H1 (cell line): ENCODE measurements around the gene GAS2L1. TPM values are rescaled to one million over a fixed set of nuclear protein-coding genes. Genes with fewer than 3 reads are reported as not detected.

Source experiments
- CTCF ChIA-PET: fragments of 300-600 bp; sonication (Branson Sonifier 250); formaldehyde crosslinking; loops from one replicate; lab custom pipeline; 2021; ENCODE audit not compliant: partially characterized antibody; lab: Charles Lee
- POLR2A ChIA-PET: fragments of 300-600 bp; sonication (Branson Sonifier 250); formaldehyde crosslinking; loops from one replicate; lab custom pipeline; 2021; ENCODE audit warnings: inconsistent platforms; ENCODE audit not compliant: partially characterized antibody; lab: Charles Lee
- DNase-seq, 2 experiments: peaks; one replicate each; pipeline versions ENCODE4 v3.0.0 to v3.0.0-alpha.2; 2010 to 2022; ENCODE audit warnings: low spot score in 2 of 2, low read depth in 1 of 2, mixed read lengths in 1 of 2
- FAIRE-seq: peaks from 2 replicates; lab custom pipeline; 2011; peaks lifted over from hg19 to GRCh38; lab: Jason Lieb, UNC
- H2AFZ ChIP-seq: 2 replicates; pipeline ENCODE4 v1.8.1; 2012; ENCODE audit warnings: low read length, inconsistent platforms
- H2AK5ac ChIP-seq: 2 replicates; pipeline ENCODE4 v1.6.1; 2013; ENCODE audit warnings: low read depth, low read length
- H2BK120ac ChIP-seq: replicated peaks from 2 replicates; pipeline ENCODE3; 2013; ENCODE audit warnings: low read depth, low read length, inconsistent platforms
- H2BK12ac ChIP-seq: 2 replicates; pipeline ENCODE4 v1.6.1; 2013; ENCODE audit warnings: low read depth, low read length
- H2BK15ac ChIP-seq: 2 replicates; pipeline ENCODE4 v1.6.1; 2013; ENCODE audit warnings: low read length
- H2BK20ac ChIP-seq: 2 replicates; pipeline ENCODE4 v1.6.1; 2013; ENCODE audit warnings: low read length
- H2BK5ac ChIP-seq: 2 replicates; pipeline ENCODE4 v1.6.1; 2013; ENCODE audit warnings: low read depth, low read length
- H3K14ac ChIP-seq: 2 replicates; pipeline ENCODE4 v1.6.1; 2013; ENCODE audit warnings: inconsistent platforms; ENCODE audit not compliant: insufficient read length
- H3K18ac ChIP-seq: 2 replicates; pipeline ENCODE4 v1.6.1; 2013; ENCODE audit warnings: low read length; ENCODE audit errors: extremely low read depth
- H3K23ac ChIP-seq: 2 replicates; pipeline ENCODE4 v1.6.1; 2013; ENCODE audit warnings: inconsistent platforms; ENCODE audit not compliant: insufficient read length
- H3K23me2 ChIP-seq: 2 replicates; pipeline ENCODE4 v1.6.1; 2013; ENCODE audit warnings: low read depth, low read length
- H3K27ac ChIP-seq: 2 replicates; pipeline ENCODE4 v1.6.1; 2011; ENCODE audit warnings: low read depth, low read length, inconsistent platforms
- H3K27me3 ChIP-seq, 4 experiments: replicated peaks in 1 of 4; 1 replicate in 1 of 4; 2 replicates in 3 of 4; pipeline versions ENCODE4 v1.6.1 to v1.8.1; 2011 to 2013; ENCODE audit warnings: low read length in 3 of 4, mild to moderate bottlenecking in 3 of 4, inconsistent platforms in 2 of 4, mixed read lengths in 2 of 4, moderate library complexity in 1 of 4; ENCODE audit not compliant: control insufficient read depth in 3 of 4, insufficient read depth in 3 of 4; ENCODE audit errors: extremely low read depth in 1 of 4
- H3K36me3 ChIP-seq, 4 experiments: 2 replicates each; pipeline versions ENCODE4 v1.6.1 to v1.8.1; 2011 to 2013; ENCODE audit warnings: mild to moderate bottlenecking in 4 of 4, low read length in 3 of 4, moderate library complexity in 2 of 4, control low read depth in 1 of 4, inconsistent platforms in 1 of 4; ENCODE audit not compliant: insufficient read depth in 4 of 4, control insufficient read depth in 2 of 4
- H3K4ac ChIP-seq: replicated peaks from 2 replicates; pipeline ENCODE3; 2013; ENCODE audit warnings: low read length, low read depth, mixed read lengths, inconsistent platforms; ENCODE audit not compliant: insufficient read length
- H3K4me1 ChIP-seq, 4 experiments: replicated peaks in 1 of 4; 1 replicate in 1 of 4; 2 replicates in 3 of 4; pipeline versions ENCODE4 v1.6.1 to v1.8.1; 2011 to 2013; ENCODE audit warnings: low read length in 3 of 4, inconsistent platforms in 2 of 4, mixed read lengths in 1 of 4; ENCODE audit not compliant: insufficient read depth in 4 of 4, control insufficient read depth in 3 of 4
- H3K4me2 ChIP-seq, 2 experiments: 2 replicates each; pipeline versions ENCODE4 v1.6.1 to v1.8.1; 2011 to 2013; ENCODE audit warnings: low read depth in 2 of 2, low read length in 2 of 2, control low read depth in 1 of 2, inconsistent platforms in 1 of 2, mild to moderate bottlenecking in 1 of 2; ENCODE audit not compliant: insufficient read depth in 1 of 2
- H3K4me3 ChIP-seq, 4 experiments: fragments of 200-600, 300-600 bp in 1 of 4; sonication (generic), shearing (Covaris generic), sonication (Bioruptor Twin) in 1 of 4; 2 replicates each; pipeline versions ENCODE4 v1.5.1 to v1.8.1; 2011 to 2016; ENCODE audit warnings: low read length in 4 of 4, low read depth in 3 of 4, control low read depth in 2 of 4, inconsistent platforms in 2 of 4, mild to moderate bottlenecking in 2 of 4, mixed read lengths in 1 of 4, moderate library complexity in 1 of 4; ENCODE audit not compliant: insufficient read depth in 2 of 4; ENCODE audit errors: extremely low read depth in 1 of 4
- H3K56ac ChIP-seq: replicated peaks from 2 replicates; pipeline ENCODE3; 2013; ENCODE audit warnings: low read depth, mild to moderate bottlenecking, mixed read lengths, low read length, inconsistent platforms; ENCODE audit not compliant: insufficient read length
- H3K79me1 ChIP-seq: 2 replicates; pipeline ENCODE4 v1.6.1; 2013; ENCODE audit warnings: low read depth, low read length, control low read depth
- H3K79me2 ChIP-seq, 2 experiments: 2 replicates each; pipeline versions ENCODE4 v1.6.1 to v1.8.1; 2012 to 2013; ENCODE audit warnings: low read length in 2 of 2, mild to moderate bottlenecking in 2 of 2, inconsistent platforms in 1 of 2; ENCODE audit not compliant: insufficient read depth in 2 of 2, control insufficient read depth in 1 of 2
- H3K9ac ChIP-seq, 4 experiments: replicated peaks in 1 of 4; 1 replicate in 1 of 4; 2 replicates in 3 of 4; pipeline versions ENCODE4 v1.6.1 to v1.8.1; 2011 to 2013; ENCODE audit warnings: low read depth in 3 of 4, low read length in 3 of 4, control low read depth in 2 of 4, mild to moderate bottlenecking in 2 of 4, moderate library complexity in 2 of 4, inconsistent platforms in 1 of 4; ENCODE audit errors: extremely low read depth in 1 of 4
- H3K9me3 ChIP-seq, 2 experiments: 2 replicates each; pipeline versions ENCODE4 v1.6.1 to v1.8.1; 2012 to 2013; ENCODE audit warnings: mild to moderate bottlenecking in 2 of 2, moderate library complexity in 2 of 2, control low read depth in 1 of 2, inconsistent platforms in 1 of 2, low read depth in 1 of 2, low read length in 1 of 2, mixed read lengths in 1 of 2; ENCODE audit not compliant: insufficient read depth in 2 of 2
- H4K20me1 ChIP-seq, 2 experiments: replicated peaks in 1 of 2; 2 replicates each; pipeline versions ENCODE3 to v1.8.1; 2011 to 2013; ENCODE audit warnings: inconsistent platforms in 2 of 2, low read length in 2 of 2, mild to moderate bottlenecking in 1 of 2; ENCODE audit not compliant: insufficient read depth in 2 of 2, control insufficient read depth in 1 of 2
- H4K5ac ChIP-seq: 2 replicates; pipeline ENCODE4 v1.6.1; 2013; ENCODE audit warnings: low read length, low read depth, mixed read lengths, inconsistent platforms; ENCODE audit not compliant: insufficient read length
- H4K8ac ChIP-seq: 2 replicates; pipeline ENCODE4 v1.8.0; 2013; ENCODE audit warnings: mild to moderate bottlenecking, moderate library complexity, low read length, inconsistent platforms; ENCODE audit not compliant: insufficient read depth; ENCODE audit errors: extremely low read depth
- H4K91ac ChIP-seq: replicated peaks from 2 replicates; pipeline ENCODE3; 2013; ENCODE audit warnings: low read length, mixed read lengths, inconsistent platforms; ENCODE audit not compliant: insufficient read length
- ATF3 ChIP-seq: IDR thresholded peaks from 2 replicates; pipeline ENCODE4 v1.6.1; 2011; ENCODE audit warnings: low read depth, mild to moderate bottlenecking, low read length; ENCODE audit not compliant: insufficient read depth
- BCL11A ChIP-seq, 2 experiments: IDR thresholded peaks; one replicate each; pipeline ENCODE4 v1.6.1; 2011; ENCODE audit warnings: low read depth in 2 of 2, low read length in 2 of 2, mild to moderate bottlenecking in 2 of 2
- CBX8 ChIP-seq: fragments of 300-800, 300-1000 bp; sonication (generic); IDR thresholded peaks from 2 replicates; pipeline ENCODE4 v1.7.1; 2016; ENCODE audit warnings: low read depth, low read length, borderline replicate concordance
- CTBP2 ChIP-seq: IDR thresholded peaks from 2 replicates; pipeline ENCODE4 v1.7.0; 2011; ENCODE audit warnings: borderline replicate concordance, mild to moderate bottlenecking, moderate library complexity, mixed read lengths, low read length; ENCODE audit not compliant: insufficient read depth, insufficient read length
- CTCF ChIP-seq, 3 experiments: IDR thresholded peaks; 1 replicate in 2 of 3; 2 replicates in 1 of 3; pipeline versions ENCODE4 v1.5.1 to v1.6.1; 2011; ENCODE audit warnings: low read length in 3 of 3, mild to moderate bottlenecking in 3 of 3, inconsistent platforms in 2 of 3, low read depth in 1 of 3, moderate library complexity in 1 of 3; ENCODE audit not compliant: insufficient read depth in 1 of 3; ENCODE audit errors: control extremely low read depth in 1 of 3
- MAFK ChIP-seq: IDR thresholded peaks from 2 replicates; pipeline ENCODE4 v1.6.1; 2012; ENCODE audit warnings: low read depth, mild to moderate bottlenecking, improper control_type of control experiment, low read length
- SAP30 ChIP-seq: fragments of 300-600 bp; sonication (generic); IDR thresholded peaks from 2 replicates; pipeline ENCODE4 v1.7.1; 2012; ENCODE audit warnings: low read length, moderate library complexity, mild to moderate bottlenecking, inconsistent platforms; ENCODE audit not compliant: insufficient read depth, insufficient replicate concordance
- TAF7 ChIP-seq: optimal IDR thresholded peaks from 2 replicates; pipeline ENCODE3; 2011; ENCODE audit warnings: low read depth, mild to moderate bottlenecking, inconsistent platforms, low read length, moderate library complexity, borderline replicate concordance
- YY1 ChIP-seq: IDR thresholded peaks from 2 replicates; pipeline ENCODE4 v1.6.1; 2011; ENCODE audit warnings: low read depth, mild to moderate bottlenecking, low read length
- WGBS, 2 experiments: shearing (Covaris generic) in 1 of 2; methylation state at CpG; one replicate each; pipeline versions ENCODE4 v1.1.6 to v1.1.7; 2013 to 2015; ENCODE audit warnings: low lambda C conversion rate in 2 of 2, mixed read lengths in 2 of 2, inconsistent platforms in 1 of 2, low coverage in 1 of 2, missing lambda C conversion rate in 1 of 2; ENCODE audit not compliant: insufficient replicate concordance in 2 of 2, insufficient coverage in 1 of 2, insufficient read length in 1 of 2; ENCODE audit errors: extremely low coverage in 1 of 2, missing lambda C conversion rate in 1 of 2; 5-methylcytosine and 5-hydroxymethylcytosine counted together
- polyA plus RNA-seq, 7 experiments: library from polyadenylated mRNA; depleted of rRNA in 3 of 7; stranded (reverse) in 5 of 7; unstranded in 2 of 7; fragments of >200 nt in 5 of 7; fragments of 200-250 nt in 2 of 7; gene quantifications; 1 replicate in 5 of 7; 2 replicates in 1 of 7; 4 replicates in 1 of 7; pipeline versions ENCODE4 v1.2.1 to v1.2.3, GENCODE V29; 2011 to 2013; ENCODE audit warnings: missing spikeins in 2 of 7, mixed read lengths in 2 of 7
- total RNA-seq: library from RNA; stranded (reverse); fragmentation: NEBNext Ultra II Directional; extraction: Animal tissue kit (Norgen Biotek cat#: 25700); gene quantifications from 2 replicates; pipeline ENCODE4 v1.2.1, GENCODE V29; 2021

The GAS2L1 gene
- total and polyA plus RNA-seq, 2 of the 8 experiments (the other 6 are each of a cell fraction or from before 2014, with no cell fraction given), result 3.6 to 10.1 TPM

DNA sequence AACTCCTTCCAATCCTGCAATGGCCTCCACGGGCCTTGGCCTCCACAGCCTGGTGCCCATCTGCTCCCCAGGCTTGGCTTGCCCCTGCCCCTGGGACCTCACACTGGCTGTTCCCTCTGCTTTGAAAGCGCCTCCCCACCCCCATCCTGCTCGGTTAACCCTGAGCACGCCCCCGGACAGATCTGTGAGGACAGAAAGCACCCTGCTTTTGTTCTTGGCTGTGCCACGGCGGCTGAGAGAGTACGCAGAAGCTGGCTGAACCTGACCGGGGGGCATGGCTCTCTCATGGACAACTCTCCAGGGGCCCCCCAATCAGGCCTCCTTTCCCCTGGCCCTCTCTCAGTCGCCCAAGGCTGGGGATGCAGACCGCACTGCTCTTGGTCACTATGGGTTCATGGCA lies 29.2 kb downstream of the GAS2L1 start:
- Histone ChIP-seq H3K9ac (no peak overlapping the region), H2BK12ac (no peak overlapping the region), H2BK20ac (no peak overlapping the region), H4K20me1 (peaks cover 3 to 8% of the 10 kb centered on the region in 2 experiments), H3K4me2 (no peak overlapping the region), H3K4me1 (no peaks in the 10 kb centered on the region; a peak in 1 of 7 replicates), H2BK5ac (no peak overlapping the region), H3K18ac (no peak overlapping the region), H2BK15ac (no peak overlapping the region), H3K9me3 (no peaks in the 10 kb centered on the region), H4K5ac (no peak overlapping the region), H3K23ac (no peak overlapping the region), H4K8ac (no peak overlapping the region), H3K79me2 (no peaks in the 10 kb centered on the region), H2BK120ac (no peak overlapping the region), H3K4me3 (no peak overlapping the region), H3K79me1 (no peaks in the 10 kb centered on the region), H3K36me3 (peaks cover 10 to 24% (median 18%) of the 10 kb centered on the region in 4 experiments), H2AK5ac (no peak overlapping the region), H2AFZ (no peak overlapping the region), H3K27me3 (no peaks in the 10 kb centered on the region), H3K56ac (no peak overlapping the region), H3K23me2 (no peaks in the 10 kb centered on the region), H3K27ac (no peak overlapping the region), H3K4ac (no peak overlapping the region), H3K14ac (no peak overlapping the region), H4K91ac (no peak overlapping the region)
- CTCF ChIA-PET, result no interaction called here
- 92% methylated on average over 11 of the region's 11 CpGs; no CpG with 5 or more reads in 1 of the 2 experiments for WGBS, 2 experiments
- no peak for DNase-seq
- POLR2A ChIA-PET, result interaction anchor here (2.2 kb wide), 1 partner anchor 59 kb away, joined by 6 read pairs; no protein-coding TSS in a partner anchor
- TF ChIP-seq ATF3 (no peak), YY1 (no peak), BCL11A (IDR thresholded peaks at IDR 0.05; ENCODE audit: low read depth in 2 of 2, low read length in 2 of 2) (no peak), SAP30 (no peak), CTCF (IDR thresholded peaks at IDR 0.05; ENCODE audit: control extremely low read depth in 1 of 3, insufficient read depth in 1 of 3, low read depth in 1 of 3, low read length in 3 of 3) (no peak), MAFK (no peak), CBX8 (no peak), CTBP2 (no peak), TAF7 (no peak)
- FAIRE-seq, result no peak
